ENCODE results near the gene DOK5. TPM values are rescaled to one million over a fixed set of nuclear protein-coding genes. Genes with fewer than 3 reads are reported as not detected.

The DOK5 gene
- total and polyA plus RNA-seq, 10 of the 15 experiments (the other 5 are each of a cell fraction or from before 2014, with no cell fraction given), result 0.03 TPM; not detected in 9

DNA sequence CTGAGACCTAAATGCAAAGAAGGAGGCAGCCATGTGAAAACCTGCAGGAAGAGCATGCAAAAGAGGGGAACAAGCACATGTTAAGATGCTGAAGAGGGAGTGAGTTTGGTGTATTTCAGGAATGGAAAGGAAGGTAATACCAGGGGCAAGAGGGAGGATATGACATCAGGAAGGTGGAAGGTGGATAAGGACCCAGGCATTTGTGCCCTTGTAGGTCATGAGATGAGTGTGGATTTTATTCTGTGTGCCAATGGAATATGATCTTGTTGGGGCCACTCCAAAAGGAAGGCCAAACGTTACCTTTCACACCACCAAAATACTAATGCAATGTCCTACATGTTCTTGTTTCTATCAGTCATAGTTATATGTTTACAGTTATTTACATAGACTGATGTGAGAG is 17.2 kb upstream of the DOK5 start (continued):
- no peak for TF ChIP-seq CTCF (IDR thresholded peaks at IDR 0.05 in 2 of 3, conservative IDR thresholded peaks at IDR 0.05 in 1 of 3; ENCODE audit: control insufficient read depth in 2 of 3, extremely low read depth in 1 of 3, insufficient read depth in 1 of 3, low read depth in 3 of 3, low read length in 3 of 3)
- TF ChIP-seq HSF1 (IDR thresholded peaks at IDR 0.05; ENCODE audit: low read depth, low read length), result no peak
- no peak for TF ChIP-seq CBX5 (IDR thresholded peaks at IDR 0.05; ENCODE audit: low read depth)
- TF ChIP-seq BRCA1 (IDR thresholded peaks at IDR 0.05; ENCODE audit: low read depth, low read length), result no peak
- no peak for TF ChIP-seq SUZ12 (IDR thresholded peaks at IDR 0.05; ENCODE audit: unreplicated experiment)

- H3K4me2 ChIP-seq (ENCODE audit: control insufficient read depth, insufficient read depth), result no peak overlapping the region
- H3K27me3 ChIP-seq (replicated peaks in 1 of 2; ENCODE audit: control insufficient read depth in 2 of 2, insufficient read depth in 2 of 2, low read length in 1 of 2), result no peaks in the 10 kb centered on the region
- H3K36me3 ChIP-seq (ENCODE audit: control insufficient read depth in 2 of 2, insufficient read depth in 2 of 2, low read length in 1 of 2), result no peaks in the 10 kb centered on the region
- H4K20me1 ChIP-seq (ENCODE audit: control insufficient read depth, insufficient read depth), result no peaks in the 10 kb centered on the region
- ChIA-PET RAD21 (ENCODE audit: unreplicated experiment) (no interaction called here), CTCF (no interaction called here), POLR2A (no interaction called here), SMC1A (ENCODE audit: uncharacterized antibody, unreplicated experiment) (no interaction called here)
- whole genome bisulfite sequencing (ENCODE audit: insufficient coverage, insufficient replicate concordance, low lambda C conversion rate, missing lambda C conversion rate), result 35% methylated on average over 4 of the region's 4 CpGs
- no TSS peak for BruUV-seq (replicated peaks)
- H3K79me2 ChIP-seq (ENCODE audit: control insufficient read depth, insufficient read depth, low read length), result no peaks in the 10 kb centered on the region
- no peaks in the 10 kb centered on the region for H3K4me1 ChIP-seq (ENCODE audit: control insufficient read depth, insufficient read depth, low read length)
- H3K27ac ChIP-seq (ENCODE audit: control insufficient read depth, insufficient read depth), result no peak overlapping the region
- FAIRE-seq, result no peak
- ATAC-seq, result no peak
- no peak overlapping the region for H3K9ac ChIP-seq (ENCODE audit: control insufficient read depth, insufficient read depth, low read length)
- no peak overlapping the region for H3K4me3 ChIP-seq
- intact Hi-C loops (cut with micrococcal nuclease; ENCODE audit: unreplicated experiment) (no loop called here), in situ Hi-C loops (cut with MboI) (no loop called here)
- no peaks in the 10 kb centered on the region; the same call in 2 of the 3 replicates for H3K9me3 ChIP-seq (replicated peaks; ENCODE audit: control insufficient read depth, insufficient read depth, low read length)
- no peak for DNase-seq (ENCODE audit: low read depth, low spot score)
- no peak overlapping the region for H2AFZ ChIP-seq (ENCODE audit: control insufficient read depth, low read depth, low read length)
- TF ChIP-seq NFXL1 (IDR thresholded peaks at IDR 0.05; ENCODE audit: borderline replicate concordance), result peak; percentile 63
- TF ChIP-seq CTCF (IDR thresholded peaks at IDR 0.05 in 2 of 3, conservative IDR thresholded peaks at IDR 0.05 in 1 of 3; ENCODE audit: control insufficient read depth in 2 of 3, extremely low read depth in 1 of 3, insufficient read depth in 1 of 3, low read depth in 3 of 3, low read length in 3 of 3), result no peak
Observed at GRCh38 chr20:54459279-54459678, 16.1 kb upstream of the DOK5 start.
